ENCODE data around the gene ZBTB20.

ZBTB20 gene

GRCh38 chr3:114427285-114428043 lies 719.6 kb downstream of the ZBTB20 start:
- DNase-seq = no peak

- no peak for DNase-seq
Observed at GRCh38 chr3:114424337-114424736, 722.8 kb downstream of the ZBTB20 start.

GRCh38 chr3:114421204-114421603 lies 725.9 kb downstream of the ZBTB20 start:
- no peak for DNase-seq

- no peak for DNase-seq
Observed at GRCh38 chr3:114420072-114420471, 727.0 kb downstream of the ZBTB20 start.

GRCh38 chr3:114418724-114419543 lies 728.2 kb downstream of the ZBTB20 start:
- peak; percentile 72 for DNase-seq

- DNase-seq = no peak
Observed at GRCh38 chr3:114418107-114418506, 729.0 kb downstream of the ZBTB20 start.

- no peak for DNase-seq
Observed at GRCh38 chr3:114417675-114418074, 729.4 kb downstream of the ZBTB20 start.

- DNase-seq = no peak
Observed at GRCh38 chr3:114417265-114417664, 729.8 kb downstream of the ZBTB20 start.

GRCh38 chr3:114411811-114412803 lies 735.0 kb downstream of the ZBTB20 start:
- DNase-seq = no peak

- DNase-seq = no peak
Observed at GRCh38 chr3:114411190-114411668, 735.9 kb downstream of the ZBTB20 start.

- DNase-seq = no peak
Observed at GRCh38 chr3:114408736-114409670, 738.1 kb downstream of the ZBTB20 start.

- no peak for DNase-seq
Observed at GRCh38 chr3:114406922-114407321, 740.2 kb downstream of the ZBTB20 start.

- DNase-seq = no peak
Observed at GRCh38 chr3:114406286-114406685, 740.8 kb downstream of the ZBTB20 start.

- no peak for DNase-seq
Observed at GRCh38 chr3:114405202-114405990, 741.7 kb downstream of the ZBTB20 start.

GRCh38 chr3:114404590-114404989 lies 742.5 kb downstream of the ZBTB20 start:
- no peak for DNase-seq

- DNase-seq = no peak
Observed at GRCh38 chr3:114402838-114403237, 744.2 kb downstream of the ZBTB20 start.

- no peak for DNase-seq
Observed at GRCh38 chr3:114401346-114401745, 745.7 kb downstream of the ZBTB20 start.

- DNase-seq = no peak
Observed at GRCh38 chr3:114400371-114400770, 746.7 kb downstream of the ZBTB20 start.

GRCh38 chr3:114394551-114394950 lies 752.5 kb downstream of the ZBTB20 start:
- no peak for DNase-seq

GRCh38 chr3:114393367-114394072 lies 753.6 kb downstream of the ZBTB20 start:
- DNase-seq = peak; percentile 13

Measured in CD4-positive, alpha-beta T cell treated with Interleukin-4 for 4 hours (primary cell).